A549 (cell line): ENCODE results near the gene RBM17. TPM values are rescaled to one million over a fixed set of nuclear protein-coding genes. Genes with fewer than 3 reads are reported as not detected.
A peak's percentile ranks its signal among the peaks of the same experiment; 100 is the strongest.

Experiments
- ATAC-seq, 2 experiments: fragments of 200-7000 bp in 1 of 2; fragments of >200 bp in 1 of 2; cut with Nextera tagmentation in 1 of 2; cut with Tn5 transposase in 1 of 2; 3 replicates each; pipeline versions ENCODE4 v1.8.0 to v1.9.1; 2018 to 2020; ENCODE audit warnings: mild to moderate bottlenecking in 1 of 2, moderate library complexity in 1 of 2
- CTCF ChIA-PET: fragments of 300-600 bp; sonication (Branson Sonifier 250); formaldehyde crosslinking; extraction: SDS; loops from one replicate; lab custom pipeline; 2021; ENCODE audit warnings: antibody characterized with exemption, inconsistent platforms; lab: Yijun Ruan, JAX
- POLR2A ChIA-PET: fragments of 350-600 bp; formaldehyde crosslinking; extraction: SDS; loops from one replicate; lab custom pipeline; 2021; ENCODE audit warnings: antibody characterized with exemption, inconsistent platforms; lab: Yijun Ruan, JAX
- DNase-seq, 2 experiments: peaks; one replicate each; pipeline versions ENCODE4 v3.0.0 to v3.0.0-alpha.2; 2011 to 2016; ENCODE audit warnings: low read depth in 1 of 2, low spot score in 1 of 2
- FAIRE-seq: peaks from 2 replicates; lab custom pipeline; 2011; peaks lifted over from hg19 to GRCh38; lab: Jason Lieb, UNC
- H3K27ac ChIP-seq, 2 experiments: fragments of >200 bp; sonication (Bioruptor Twin); formaldehyde crosslinking; 3 replicates each; pipeline ENCODE4 v1.5.1; 2016 to 2017
- H3K4me1 ChIP-seq: fragments of >200 bp; sonication (Bioruptor Twin); formaldehyde crosslinking; 3 replicates; pipeline ENCODE4 v1.6.1; 2016
- H3K4me2 ChIP-seq: fragments of >200 bp; sonication (Bioruptor Twin); formaldehyde crosslinking; 3 replicates; pipeline ENCODE4 v1.6.1; 2016
- H3K4me3 ChIP-seq: fragments of >200 bp; sonication (Bioruptor Twin); formaldehyde crosslinking; 3 replicates; pipeline ENCODE4 v1.5.1; 2016
- H3K9me3 ChIP-seq: fragments of >200 bp; sonication (Bioruptor Twin); formaldehyde crosslinking; 3 replicates; pipeline ENCODE4 v1.6.1; 2016
- BCL3 ChIP-seq: fragments of >200 bp; sonication (Bioruptor Twin); formaldehyde crosslinking; IDR thresholded peaks from 3 replicates; pipeline ENCODE4 v1.6.1; 2016
- E2F6 ChIP-seq: IDR thresholded peaks from 2 replicates; pipeline ENCODE4 v1.6.1; 2012; ENCODE audit warnings: low read depth, borderline replicate concordance
- ESRRA ChIP-seq: fragments of 150-350 bp; IDR thresholded peaks from 2 replicates; pipeline ENCODE4 v1.6.1; 2014; ENCODE audit warnings: mild to moderate bottlenecking, low read length, borderline replicate concordance
- FOSL2 ChIP-seq, 2 experiments: fragments of 450-650 bp in 1 of 2; fragments of >200 bp in 1 of 2; sonication (Bioruptor Twin) in 1 of 2; formaldehyde crosslinking; IDR thresholded peaks; 2 replicates each; pipeline versions ENCODE4 v1.5.0 to v1.6.1; 2016 to 2020; ENCODE audit warnings: mild to moderate bottlenecking in 1 of 2, moderate library complexity in 1 of 2
- GATA3 ChIP-seq: IDR thresholded peaks from 2 replicates; pipeline ENCODE4 v1.6.1; 2012; ENCODE audit warnings: borderline replicate concordance
- HDAC2 ChIP-seq: fragments of 200-600 bp; sonication (generic); IDR thresholded peaks from 2 replicates; pipeline ENCODE4 v1.6.1; 2016
- HOXA7 ChIP-seq: fragments of 250-450 bp; sonication (Bioruptor Pico); IDR thresholded peaks from 2 replicates; pipeline ENCODE4 v1.5.0; 2020; ENCODE audit warnings: mild to moderate bottlenecking, moderate library complexity
- MAZ ChIP-seq: fragments of 150-350 bp; IDR thresholded peaks from 2 replicates; pipeline ENCODE4 v1.6.1; 2014; ENCODE audit warnings: antibody characterized with exemption, low read depth, low read length, borderline replicate concordance
- POLR2A ChIP-seq: IDR thresholded peaks from 2 replicates; pipeline ENCODE4 v1.6.1; 2012; ENCODE audit warnings: mild to moderate bottlenecking, low read length
- RARB ChIP-seq: fragments of 250-450 bp; sonication (Bioruptor Pico); IDR thresholded peaks from 2 replicates; pipeline ENCODE4 v1.8.0; 2021; ENCODE audit warnings: mild to moderate bottlenecking, moderate library complexity
- RCOR1 ChIP-seq: fragments of 150-350 bp; IDR thresholded peaks from 2 replicates; pipeline ENCODE4 v1.6.1; 2014; ENCODE audit warnings: antibody characterized with exemption, low read length, low read depth
- RFX5 ChIP-seq: fragments of 450-650 bp; IDR thresholded peaks from 2 replicates; pipeline ENCODE4 v1.7.1; 2014; ENCODE audit warnings: antibody characterized with exemption, mild to moderate bottlenecking, moderate library complexity
- TP53 ChIP-seq: fragments of 250-450 bp; sonication (Bioruptor Pico); IDR thresholded peaks from 2 replicates; pipeline ENCODE4 v1.5.0; 2021; ENCODE audit warnings: mild to moderate bottlenecking, moderate library complexity
- WGBS: methylation state at CpG from one replicate; pipeline ENCODE4 v1.1.6; 2017; ENCODE audit errors: missing lambda C conversion rate; 5-methylcytosine and 5-hydroxymethylcytosine counted together
- polyA plus RNA-seq, 4 experiments: library from polyadenylated mRNA; depleted of rRNA in 3 of 4; stranded (reverse); fragments of >200 nt; fragmentation: RNase III in 1 of 4; extraction: RNeasy Plus Mini Kit Qiagen cat#74134 plus additional on column Dnase treatment in 1 of 4; gene quantifications; 2 replicates in 3 of 4; 3 replicates in 1 of 4; pipeline ENCODE4 v1.2.3, GENCODE V29; 2011 to 2017
- TF ChIP-seq, protein P1 (sequence below): IDR thresholded peaks from 2 replicates; pipeline ENCODE4 v1.6.1; 2012
- TF ChIP-seq, protein P2 (sequence below): fragments of 200-600 bp; sonication (generic); IDR thresholded peaks from 2 replicates; pipeline ENCODE4 v1.6.1; 2016; ENCODE audit warnings: antibody characterized with exemption, mild to moderate bottlenecking, moderate library complexity

Gene RBM17
- polyA plus RNA-seq, 2 of the 4 experiments (the other 2 are of a cell fraction), result 75.2 to 121 TPM

- H3K4me2 ChIP-seq, result no peak overlapping the region
- CTCF ChIA-PET, result interaction anchor here (0.6 to 2.8 kb wide), 4 partner anchors 84 to 1156 kb away, joined by 3 to 10 read pairs (median 8); partner anchors contain the start of gene PFKFB3
- H3K4me1 ChIP-seq, result peaks cover 16% of the 10 kb centered on the region
- no peak overlapping the region for H3K4me3 ChIP-seq
- no peak overlapping the region for H3K27ac ChIP-seq
- no peaks in the 10 kb centered on the region for H3K9me3 ChIP-seq
- no peak for FAIRE-seq
- TF ChIP-seq RCOR1, result no peak
- TF ChIP-seq BCL3, result no peak
- no peak for TF ChIP-seq E2F6
- TF ChIP-seq HDAC2, result no peak
- TF ChIP-seq MAZ, result no peak
- TF ChIP-seq HOXA7, result no peak
- ATAC-seq, result peak in 1 of 2 experiments; percentile 19; a peak in 1 of 6 replicates
- WGBS, result 89% methylated on average over 11 of the region's 11 CpGs
- POLR2A ChIA-PET, result interaction anchor here (0.7 kb wide), 1 partner anchor 288 kb away, joined by 4 read pairs; no protein-coding TSS in a partner anchor
- no peak for DNase-seq
Observed at GRCh38 chr10:6117711-6118110, 28.9 kb downstream of the RBM17 start.

GRCh38 chr10:6119423-6119822, 30.6 kb downstream of the RBM17 start:
- Histone ChIP-seq H3K4me1 (peaks cover 15% of the 10 kb centered on the region), H3K4me2 (no peak overlapping the region), H3K27ac (no peak overlapping the region)
- WGBS, result 72% methylated on average over 5 of the region's 5 CpGs
- no peak; a peak in 1 of 6 replicates for ATAC-seq
- TF ChIP-seq RFX5, result no peak
- TF ChIP-seq, all 56 proteins: peak for 0
- FAIRE-seq (no peak), DNase-seq (no peak)
- CTCF ChIA-PET, result interaction anchor here (1.5 to 2.8 kb wide), 5 partner anchors 8 to 287 kb away, joined by 6 to 10 read pairs (median 8); partner anchors contain the start of gene PFKFB3
- POLR2A ChIA-PET, result no interaction called here
- Histone ChIP-seq H3K9me3 (no peaks in the 10 kb centered on the region), H3K4me3 (no peak overlapping the region)

DNA sequence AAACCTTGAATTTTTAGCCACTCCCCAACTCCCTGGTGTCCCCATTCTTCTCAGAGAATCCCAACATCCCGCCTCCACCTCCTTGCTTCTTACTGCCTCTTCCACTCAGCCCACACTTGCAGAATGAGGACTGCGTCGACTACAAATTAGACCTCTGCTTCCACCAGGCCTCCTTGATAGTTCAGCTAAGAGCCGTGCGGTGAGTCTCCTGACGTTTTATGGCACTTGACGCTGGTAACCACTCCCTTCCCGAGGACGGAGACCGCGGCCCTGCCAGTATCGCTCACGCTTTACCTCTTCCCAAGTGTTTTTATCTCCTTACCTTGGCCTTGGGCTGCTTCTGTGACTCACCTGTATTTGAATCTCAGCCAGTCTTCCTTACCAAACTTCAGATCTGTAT, 31.1 kb downstream of the RBM17 start:
- Histone ChIP-seq H3K9me3 (no peaks in the 10 kb centered on the region), H3K4me3 (no peak overlapping the region), H3K4me2 (no peak overlapping the region), H3K4me1 (peaks cover 15% of the 10 kb centered on the region), H3K27ac (no peak overlapping the region)
- ChIA-PET POLR2A (no interaction called here), CTCF (interaction anchor here (0.7 to 2.4 kb wide), 6 partner anchors 9 to 286 kb away, joined by 3 to 8 read pairs (median 6); no protein-coding TSS in a partner anchor)
- 90% methylated on average over 13 of the region's 13 CpGs for WGBS
- ATAC-seq, result no peak
- no peak for FAIRE-seq
- no peak for DNase-seq
- TF ChIP-seq, protein P1, sequence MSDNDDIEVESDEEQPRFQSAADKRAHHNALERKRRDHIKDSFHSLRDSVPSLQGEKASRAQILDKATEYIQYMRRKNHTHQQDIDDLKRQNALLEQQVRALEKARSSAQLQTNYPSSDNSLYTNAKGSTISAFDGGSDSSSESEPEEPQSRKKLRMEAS, result no peak
- TF ChIP-seq TP53 (no peak), E2F6 (no peak), POLR2A (no peak), ESRRA (no peak)

- FAIRE-seq (no peak), ATAC-seq (peak in 1 of 2 experiments; percentile 17; a peak in 1 of 6 replicates)
- TF ChIP-seq GATA3 (no peak), FOSL2 (IDR thresholded peaks at IDR 0.05) (no peak), FOSL2 (CRISPR knock-in tag; IDR thresholded peaks at IDR 0.05) (no peak), RARB (CRISPR knock-in tag) (no peak)
- TF ChIP-seq, protein P2, sequence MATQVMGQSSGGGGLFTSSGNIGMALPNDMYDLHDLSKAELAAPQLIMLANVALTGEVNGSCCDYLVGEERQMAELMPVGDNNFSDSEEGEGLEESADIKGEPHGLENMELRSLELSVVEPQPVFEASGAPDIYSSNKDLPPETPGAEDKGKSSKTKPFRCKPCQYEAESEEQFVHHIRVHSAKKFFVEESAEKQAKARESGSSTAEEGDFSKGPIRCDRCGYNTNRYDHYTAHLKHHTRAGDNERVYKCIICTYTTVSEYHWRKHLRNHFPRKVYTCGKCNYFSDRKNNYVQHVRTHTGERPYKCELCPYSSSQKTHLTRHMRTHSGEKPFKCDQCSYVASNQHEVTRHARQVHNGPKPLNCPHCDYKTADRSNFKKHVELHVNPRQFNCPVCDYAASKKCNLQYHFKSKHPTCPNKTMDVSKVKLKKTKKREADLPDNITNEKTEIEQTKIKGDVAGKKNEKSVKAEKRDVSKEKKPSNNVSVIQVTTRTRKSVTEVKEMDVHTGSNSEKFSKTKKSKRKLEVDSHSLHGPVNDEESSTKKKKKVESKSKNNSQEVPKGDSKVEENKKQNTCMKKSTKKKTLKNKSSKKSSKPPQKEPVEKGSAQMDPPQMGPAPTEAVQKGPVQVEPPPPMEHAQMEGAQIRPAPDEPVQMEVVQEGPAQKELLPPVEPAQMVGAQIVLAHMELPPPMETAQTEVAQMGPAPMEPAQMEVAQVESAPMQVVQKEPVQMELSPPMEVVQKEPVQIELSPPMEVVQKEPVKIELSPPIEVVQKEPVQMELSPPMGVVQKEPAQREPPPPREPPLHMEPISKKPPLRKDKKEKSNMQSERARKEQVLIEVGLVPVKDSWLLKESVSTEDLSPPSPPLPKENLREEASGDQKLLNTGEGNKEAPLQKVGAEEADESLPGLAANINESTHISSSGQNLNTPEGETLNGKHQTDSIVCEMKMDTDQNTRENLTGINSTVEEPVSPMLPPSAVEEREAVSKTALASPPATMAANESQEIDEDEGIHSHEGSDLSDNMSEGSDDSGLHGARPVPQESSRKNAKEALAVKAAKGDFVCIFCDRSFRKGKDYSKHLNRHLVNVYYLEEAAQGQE, result no peak
- TF ChIP-seq, all 56 proteins: peak for 0
- DNase-seq, result no peak
- POLR2A ChIA-PET, result no interaction called here
- H3K4me1 ChIP-seq, result peaks cover 11% of the 10 kb centered on the region
- no peak overlapping the region for H3K4me2 ChIP-seq
- CTCF ChIA-PET, result interaction anchor here (0.7 to 2.4 kb wide), 6 partner anchors 9 to 285 kb away, joined by 3 to 8 read pairs (median 6); no protein-coding TSS in a partner anchor
- 95% methylated on average over 15 of the region's 15 CpGs for WGBS
- H3K9me3 ChIP-seq, result no peaks in the 10 kb centered on the region
- H3K4me3 ChIP-seq, result no peak overlapping the region
- H3K27ac ChIP-seq, result no peak overlapping the region
Observed at GRCh38 chr10:6120691-6121090, 31.9 kb downstream of the RBM17 start.
